Endothelial cell of umbilical vein (primary cell): Measurements from ENCODE around the gene RSPH6A. TPM values are rescaled to one million over a fixed set of nuclear protein-coding genes. Genes with fewer than 3 reads are reported as not detected.

Source experiments
- BruUV-seq: library from RNA; stranded (reverse); fragments of 400-500 nt; replicated peaks from 2 replicates; lab custom pipeline; 2021; lab: Mats Ljungman, UMichigan
- CTCF ChIA-PET: fragments of 300-600, 350-600 bp; sonication (Branson Sonifier 250); formaldehyde crosslinking; loops from one replicate; lab custom pipeline; 2021; ENCODE audit warnings: antibody characterized with exemption, inconsistent platforms; lab: Charles Lee
- POLR2A ChIA-PET: fragments of 300-600, 350-600 bp; sonication (Branson Sonifier 250); formaldehyde crosslinking; loops from one replicate; lab custom pipeline; 2021; ENCODE audit warnings: antibody characterized with exemption, inconsistent platforms; lab: Charles Lee
- DNase-seq: peaks from one replicate; pipeline ENCODE4 v3.0.0-alpha.2; 2011; ENCODE audit warnings: low read depth, low spot score
- FAIRE-seq: peaks from 2 replicates; lab custom pipeline; 2011; peaks lifted over from hg19 to GRCh38; lab: Jason Lieb, UNC
- H2AFZ ChIP-seq: 2 replicates; pipeline ENCODE4 v1.6.0; 2012; ENCODE audit warnings: low read depth, low read length, control low read depth, inconsistent platforms
- H3K27ac ChIP-seq: 2 replicates; pipeline ENCODE4 v1.5.1; 2011; ENCODE audit warnings: low read depth, mild to moderate bottlenecking, control low read depth, low read length, moderate library complexity; ENCODE audit not compliant: insufficient read depth
- H3K27me3 ChIP-seq, 2 experiments: 2 replicates each; pipeline versions ENCODE4 v1.6.0 to v1.6.1; 2011; ENCODE audit warnings: low read length in 2 of 2, mixed read lengths in 1 of 2; ENCODE audit not compliant: control insufficient read depth in 2 of 2, insufficient read depth in 2 of 2
- H3K36me3 ChIP-seq, 2 experiments: 2 replicates in 1 of 2; 3 replicates in 1 of 2; pipeline ENCODE4 v1.5.1; 2011; ENCODE audit warnings: low read length in 2 of 2, mild to moderate bottlenecking in 1 of 2, moderate library complexity in 1 of 2; ENCODE audit not compliant: control insufficient read depth in 2 of 2, insufficient read depth in 2 of 2; ENCODE audit errors: extremely low read depth in 1 of 2
- H3K4me1 ChIP-seq: 3 replicates; pipeline ENCODE4 v1.5.1; 2011; ENCODE audit warnings: mild to moderate bottlenecking, low read length; ENCODE audit not compliant: control insufficient read depth, insufficient read depth; ENCODE audit errors: extremely low read depth
- H3K4me2 ChIP-seq: 2 replicates; pipeline ENCODE4 v1.6.1; 2011; ENCODE audit warnings: low read length, control low read depth, mixed read lengths; ENCODE audit not compliant: insufficient read depth
- H3K4me3 ChIP-seq, 3 experiments: fragments of 200-600 bp in 1 of 3; sonication (generic), shearing (Covaris generic) in 1 of 3; replicated peaks in 1 of 3; 2 replicates each; pipeline ENCODE4 v1.5.1; 2011 to 2016; ENCODE audit warnings: control low read depth in 3 of 3, low read length in 3 of 3, mild to moderate bottlenecking in 2 of 3, inconsistent platforms in 1 of 3, low read depth in 1 of 3, moderate library complexity in 1 of 3; ENCODE audit not compliant: insufficient read depth in 1 of 3
- H3K79me2 ChIP-seq: 2 replicates; pipeline ENCODE4 v1.6.0; 2012; ENCODE audit warnings: low read length, inconsistent platforms; ENCODE audit not compliant: control insufficient read depth, insufficient read depth
- H3K9ac ChIP-seq: replicated peaks from 2 replicates; pipeline ENCODE3; 2011; ENCODE audit warnings: low read length, control low read depth; ENCODE audit not compliant: insufficient read depth; ENCODE audit errors: extremely low read depth
- H3K9me1 ChIP-seq: replicated peaks from 3 replicates; pipeline ENCODE4 v1.6.0; 2011; ENCODE audit warnings: mild to moderate bottlenecking, low read length; ENCODE audit not compliant: control insufficient read depth, insufficient read depth; ENCODE audit errors: extremely low read depth
- H3K9me3 ChIP-seq: replicated peaks from 2 replicates; pipeline ENCODE4 v1.5.1; 2012; ENCODE audit warnings: low read length, inconsistent platforms; ENCODE audit not compliant: control insufficient read depth, insufficient read depth
- H4K20me1 ChIP-seq: replicated peaks from 2 replicates; pipeline ENCODE3; 2011; ENCODE audit warnings: mild to moderate bottlenecking, low read length; ENCODE audit not compliant: control insufficient read depth, insufficient read depth; ENCODE audit errors: extremely low read depth
- CTCF ChIP-seq, 2 donors: IDR thresholded peaks; 1 replicate in 1 of 2; 2 replicates in 1 of 2; pipeline ENCODE4 v1.5.1; 2011; ENCODE audit warnings: low read length in 2 of 2, mild to moderate bottlenecking in 2 of 2, moderate library complexity in 2 of 2, control low read depth in 1 of 2, inconsistent platforms in 1 of 2, low read depth in 1 of 2; ENCODE audit not compliant: insufficient read depth in 1 of 2; ENCODE audit errors: extremely low read depth in 1 of 2
- EZH2 ChIP-seq: IDR thresholded peaks from 2 replicates; pipeline ENCODE4 v1.6.1; 2012; ENCODE audit warnings: borderline replicate concordance, low read depth, mild to moderate bottlenecking, moderate library complexity, low read length, inconsistent platforms; ENCODE audit not compliant: severe bottlenecking
- FOS ChIP-seq: IDR thresholded peaks from 2 replicates; pipeline ENCODE4 v1.6.1; 2011; ENCODE audit warnings: mild to moderate bottlenecking, low read length, moderate library complexity, borderline replicate concordance; ENCODE audit not compliant: insufficient read depth
- GATA2 ChIP-seq: IDR thresholded peaks from 2 replicates; pipeline ENCODE4 v1.7.0; 2011; ENCODE audit warnings: low read depth, mild to moderate bottlenecking, moderate library complexity, mixed read lengths, low read length; ENCODE audit not compliant: insufficient read length, insufficient read depth
- JUN ChIP-seq: IDR thresholded peaks from 2 replicates; pipeline ENCODE4 v1.6.1; 2011; ENCODE audit warnings: borderline replicate concordance, low read depth; ENCODE audit not compliant: insufficient read length, insufficient read depth
- MAX ChIP-seq: IDR thresholded peaks from 2 replicates; pipeline ENCODE4 v1.6.1; 2011; ENCODE audit not compliant: insufficient read depth, insufficient read length
- MYC ChIP-seq: IDR thresholded peaks from one replicate; pipeline ENCODE4 v1.6.1; 2011; ENCODE audit warnings: mild to moderate bottlenecking, low read depth, low read length
- POLR2A ChIP-seq: IDR thresholded peaks from 2 replicates; pipeline ENCODE4 v1.6.1; 2012; ENCODE audit warnings: low read depth, mild to moderate bottlenecking, control low read depth, low read length
- POLR2AphosphoS5 ChIP-seq: IDR thresholded peaks from 2 replicates; pipeline ENCODE4 v1.6.1; 2012; ENCODE audit warnings: low read depth, mild to moderate bottlenecking, control low read depth, low read length, moderate library complexity; ENCODE audit not compliant: insufficient read depth
- dilution Hi-C: fragments of 300-500 bp; cut with MboI; formaldehyde crosslinking; loops from one replicate; pipeline ENCODE4 v1.15.0; 2019; ENCODE audit warnings: low sequenced_read_pairs; ENCODE audit not compliant: extremely low pct_ligation_motif_present
- intact Hi-C: fragments of 100-400 bp; cut with micrococcal nuclease; formaldehyde crosslinking; loops from one replicate; pipeline ENCODE4 v1.10.0; 2022
- polyA plus RNA-seq, 4 experiments: library from polyadenylated mRNA; depleted of rRNA in 3 of 4; stranded (reverse) in 3 of 4; unstranded in 1 of 4; fragments of >200 nt; gene quantifications; 2 replicates each; pipeline versions ENCODE4 v1.2.1 to v1.2.3, GENCODE V29; 2011 to 2012; ENCODE audit warnings: missing spikeins in 1 of 4
- total RNA-seq: library from RNA; stranded (reverse); gene quantifications from 2 replicates; pipeline ENCODE4 v1.2.3, GENCODE V29; 2021

The RSPH6A gene
- total and polyA plus RNA-seq, 2 donors (not counting 3 experiments of a cell fraction or from before 2014, with no cell fraction given), result 0.03 to 0.62 TPM

- H3K36me3 ChIP-seq, result peaks cover 3 to 10% of the 10 kb centered on the region in 2 experiments
- H3K27me3 ChIP-seq, result no peaks in the 10 kb centered on the region
- no peak for TF ChIP-seq MAX
- no peaks in the 10 kb centered on the region for H3K79me2 ChIP-seq
- no peak overlapping the region for H3K9ac ChIP-seq
- intact Hi-C loops, result no loop called here
- H3K4me2 ChIP-seq, result no peak overlapping the region
- no peaks in the 10 kb centered on the region for H3K9me3 ChIP-seq
- H3K4me3 ChIP-seq, result no peak overlapping the region
- no peak for DNase-seq
- peaks cover 9% of the 10 kb centered on the region for H3K4me1 ChIP-seq
- no peaks in the 10 kb centered on the region for H4K20me1 ChIP-seq
- dilution Hi-C loops, result no loop called here
- no peak overlapping the region for H2AFZ ChIP-seq
- no peak for FAIRE-seq
- BruUV-seq, result no TSS peak
- H3K9me1 ChIP-seq, result no peaks in the 10 kb centered on the region
- CTCF ChIA-PET, result interaction anchor here (1.4 to 2.6 kb wide), 3 partner anchors 27 to 46 kb away, joined by 3 to 9 read pairs (median 8); no protein-coding TSS in a partner anchor
- POLR2A ChIA-PET, result no interaction called here
- no peak overlapping the region for H3K27ac ChIP-seq
Observed at GRCh38 chr19:45772130-45772840, 42.8 kb downstream of the RSPH6A start.

- no peaks in the 10 kb centered on the region for H4K20me1 ChIP-seq
- peaks cover 2% of the 10 kb centered on the region for H3K79me2 ChIP-seq
- H3K9ac ChIP-seq, result no peak overlapping the region
- peaks cover 14% of the 10 kb centered on the region for H3K4me1 ChIP-seq
- H3K4me2 ChIP-seq, result peak overlapping the region; percentile 9
- TF ChIP-seq FOS (no peak), POLR2AphosphoS5 (no peak), CTCF (IDR thresholded peaks at IDR 0.05; ENCODE audit: extremely low read depth in 1 of 2, insufficient read depth in 1 of 2, low read depth in 1 of 2, low read length in 2 of 2) (no peak), JUN (no peak), EZH2 (no peak), POLR2A (no peak), GATA2 (no peak), MYC (no peak), MAX (no peak)
- intact Hi-C loops (no loop called here), dilution Hi-C loops (no loop called here)
- peaks cover 3% of the 10 kb centered on the region in 2 experiments for H3K36me3 ChIP-seq
- no peak overlapping the region for H3K4me3 ChIP-seq
- no peaks in the 10 kb centered on the region for H3K9me1 ChIP-seq
- POLR2A ChIA-PET, result interaction anchor here (1.2 to 1.5 kb wide), 3 partner anchors 41 to 92 kb away, joined by 3 to 4 read pairs (median 3); no protein-coding TSS in a partner anchor
- no peak overlapping the region for H2AFZ ChIP-seq
- FAIRE-seq (no peak), DNase-seq (no peak)
- BruUV-seq, result no TSS peak
- CTCF ChIA-PET, result interaction anchor here (2.5 to 5.1 kb wide), 3 partner anchors 10 to 30 kb away, joined by 29 to 125 read pairs (median 66); partner anchors contain the start of genes DMPK and DMWD
- no peaks in the 10 kb centered on the region for H3K9me3 ChIP-seq
- no peaks in the 10 kb centered on the region for H3K27me3 ChIP-seq
- no peak overlapping the region for H3K27ac ChIP-seq
Observed at GRCh38 chr19:45771311-45771933, 43.7 kb downstream of the RSPH6A start.
